Neural progenitor cell (in vitro differentiated cells): ENCODE results near the gene TMCC1.

Experiments
- CTCF ChIP-seq: fragments of 200-600 bp; sonication (generic); IDR thresholded peaks from 2 replicates; pipeline ENCODE4 v1.5.1; 2017; ENCODE audit warnings: antibody characterized with exemption, mild to moderate bottlenecking
- EZH2 ChIP-seq: fragments of 200-600 bp; sonication (generic); IDR thresholded peaks from 2 replicates; pipeline ENCODE4 v1.6.1; 2017; ENCODE audit warnings: antibody characterized with exemption, mild to moderate bottlenecking, moderate library complexity
- EZH2phosphoT487 ChIP-seq: fragments of 200-600 bp; sonication (generic); IDR thresholded peaks from 2 replicates; pipeline ENCODE4 v1.6.1; 2017; ENCODE audit warnings: antibody characterized with exemption

DNA sequence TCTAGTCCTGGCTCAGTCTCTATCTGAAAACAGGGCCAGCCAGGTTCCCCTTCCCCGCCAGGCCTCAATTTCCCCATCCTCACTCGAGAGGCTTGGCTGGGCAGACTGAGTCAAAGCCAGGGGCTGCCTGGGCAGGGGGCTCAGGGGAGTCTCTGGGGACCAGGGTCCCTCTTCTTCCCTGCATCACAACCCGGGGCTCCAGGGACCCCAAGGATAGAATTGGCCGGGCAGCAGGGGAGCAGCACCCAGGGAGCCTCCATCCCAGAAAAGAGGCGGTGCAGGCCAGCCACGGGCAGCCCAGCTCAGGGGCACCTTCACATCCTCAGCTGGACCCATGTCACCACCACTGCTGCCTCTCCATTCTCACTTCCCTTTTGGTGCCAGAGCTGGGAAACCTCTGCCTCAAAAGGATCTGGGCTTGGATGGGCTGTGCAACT, 273.8 kb downstream of the TMCC1 start:
- no peak for TF ChIP-seq CTCF
- TF ChIP-seq EZH2 = no peak
- TF ChIP-seq EZH2phosphoT487 = no peak
